Panc1 (cell line): ENCODE measurements around the gene HK1. TPM values are rescaled to one million over a fixed set of nuclear protein-coding genes. Genes with fewer than 3 reads are reported as not detected.
"Not testable (repeated sequence)": the region's sequence is repeated elsewhere in the genome, so short reads cannot be mapped to it uniquely, and the experiment has no call there.

Experiments used
- ATAC-seq: fragments of 200-7000 bp; cut with Tn5 transposase; 2 replicates; pipeline ENCODE4 v1.9.1; 2020; ENCODE audit warnings: mild to moderate bottlenecking, moderate library complexity
- BruUV-seq: library from RNA; stranded (reverse); fragments of 400-500 nt; replicated peaks from 2 replicates; lab custom pipeline; 2021; lab: Mats Ljungman, UMichigan
- CTCF ChIA-PET: fragments of 300-600 bp; sonication (Branson Sonifier 250); formaldehyde crosslinking; loops from one replicate; lab custom pipeline; 2022; ENCODE audit warnings: antibody characterized with exemption; lab: Charles Lee
- POLR2A ChIA-PET: fragments of 300-600 bp; sonication (Branson Sonifier 250); formaldehyde crosslinking; loops from one replicate; lab custom pipeline; 2022; ENCODE audit warnings: antibody characterized with exemption; lab: Charles Lee
- DNase-seq: peaks from one replicate; pipeline ENCODE4 v3.0.0-alpha.2; 2010; ENCODE audit warnings: low read depth, low spot score
- H3K27ac ChIP-seq: 2 replicates; pipeline ENCODE4 v1.5.1; 2011; ENCODE audit warnings: mild to moderate bottlenecking, low read length, inconsistent platforms
- H3K27me3 ChIP-seq: fragments of 200-500 bp; sonication (Bioruptor generic); 2 replicates; pipeline ENCODE4 v1.6.0; 2014; ENCODE audit warnings: low read length, inconsistent platforms; ENCODE audit not compliant: control insufficient read depth, insufficient read depth
- H3K36me3 ChIP-seq: fragments of 200-500 bp; sonication (Bioruptor generic); 2 replicates; pipeline ENCODE4 v1.5.1; 2014; ENCODE audit warnings: inconsistent platforms, mild to moderate bottlenecking, low read length, moderate library complexity; ENCODE audit not compliant: control insufficient read depth, insufficient read depth
- H3K4me1 ChIP-seq: 2 replicates; pipeline ENCODE4 v1.5.1; 2011; ENCODE audit warnings: inconsistent platforms, mild to moderate bottlenecking, low read length, moderate library complexity; ENCODE audit not compliant: control insufficient read depth, insufficient read depth
- H3K4me3 ChIP-seq, 2 experiments: 2 replicates each; pipeline ENCODE4 v1.5.1; 2011 to 2012; ENCODE audit warnings: low read depth in 2 of 2, low read length in 2 of 2, mild to moderate bottlenecking in 2 of 2, inconsistent platforms in 1 of 2, moderate library complexity in 1 of 2
- H3K9me3 ChIP-seq: fragments of 200-500 bp; sonication (Bioruptor generic); 2 replicates; pipeline ENCODE4 v1.5.1; 2014; ENCODE audit warnings: low read depth, mild to moderate bottlenecking, inconsistent platforms, low read length, moderate library complexity; ENCODE audit not compliant: control insufficient read depth, insufficient read depth
- POLR2AphosphoS5 ChIP-seq: IDR thresholded peaks from 2 replicates; pipeline ENCODE4 v1.6.1; 2012; ENCODE audit warnings: mild to moderate bottlenecking, low read depth, low read length, moderate library complexity
- SIN3A ChIP-seq: IDR thresholded peaks from 2 replicates; pipeline ENCODE4 v1.6.1; 2012; ENCODE audit warnings: low read depth, mild to moderate bottlenecking, low read length, moderate library complexity, borderline replicate concordance; ENCODE audit not compliant: insufficient read depth
- TCF7L2 ChIP-seq: IDR thresholded peaks from 2 replicates; pipeline ENCODE4 v1.6.1; 2011; ENCODE audit warnings: mild to moderate bottlenecking, low read depth, low read length, inconsistent platforms
- in situ Hi-C: cut with HindIII; loops from 2 replicates; pipeline ENCODE4 v1.10.0; 2016; ENCODE audit warnings: low sequenced_read_pairs, low pct_unique_long_range_greater_than_20kb
- intact Hi-C: fragments of 100-400 bp; cut with micrococcal nuclease; formaldehyde crosslinking; loops from one replicate; pipeline ENCODE4 v1.10.0; 2022; ENCODE audit not compliant: unreplicated experiment
- total RNA-seq: library from RNA; stranded (reverse); gene quantifications from one replicate; pipeline ENCODE4 v1.2.1, GENCODE V29; 2021; ENCODE audit not compliant: unreplicated experiment
- TF ChIP-seq, protein P1 (sequence below), 2 experiments: IDR thresholded peaks; 2 replicates each; pipeline ENCODE4 v1.6.1; 2011 to 2012; ENCODE audit warnings: low read depth in 2 of 2, control low read depth in 1 of 2, low read length in 1 of 2, mild to moderate bottlenecking in 1 of 2, moderate library complexity in 1 of 2; ENCODE audit not compliant: insufficient read depth in 1 of 2
- TF ChIP-seq, protein P2 (sequence below): fragments of 450-650 bp; IDR thresholded peaks from 2 replicates; pipeline ENCODE4 v1.5.1; 2017; ENCODE audit warnings: mild to moderate bottlenecking

Gene HK1
- total RNA-seq, 1 experiment from 2014 or later, result 74.4 TPM

- Histone ChIP-seq H3K27ac (peak overlapping the region; percentile 91), H3K4me3 (peak overlapping the region; percentile 28 to 60), H3K27me3 (no peaks in the 10 kb centered on the region), H3K9me3 (no peaks in the 10 kb centered on the region), H3K4me1 (peaks cover 42% of the 10 kb centered on the region), H3K36me3 (no peaks in the 10 kb centered on the region)
- CTCF ChIA-PET, result no interaction called here
- peak; percentile 65 for ATAC-seq
- no TSS peak for BruUV-seq
- in situ Hi-C loops (no loop called here), intact Hi-C loops (loop anchor here (5.0 kb wide), 1 partner anchor 91 kb away; no protein-coding TSS in a partner anchor)
- DNase-seq, result no peak
- POLR2A ChIA-PET, result interaction anchor here (0.6 kb wide), 1 partner anchor 98 kb away, joined by 6 read pairs; no protein-coding TSS in a partner anchor
- TF ChIP-seq POLR2AphosphoS5, result no peak
- no peak for TF ChIP-seq TCF7L2
- TF ChIP-seq, protein P1, sequence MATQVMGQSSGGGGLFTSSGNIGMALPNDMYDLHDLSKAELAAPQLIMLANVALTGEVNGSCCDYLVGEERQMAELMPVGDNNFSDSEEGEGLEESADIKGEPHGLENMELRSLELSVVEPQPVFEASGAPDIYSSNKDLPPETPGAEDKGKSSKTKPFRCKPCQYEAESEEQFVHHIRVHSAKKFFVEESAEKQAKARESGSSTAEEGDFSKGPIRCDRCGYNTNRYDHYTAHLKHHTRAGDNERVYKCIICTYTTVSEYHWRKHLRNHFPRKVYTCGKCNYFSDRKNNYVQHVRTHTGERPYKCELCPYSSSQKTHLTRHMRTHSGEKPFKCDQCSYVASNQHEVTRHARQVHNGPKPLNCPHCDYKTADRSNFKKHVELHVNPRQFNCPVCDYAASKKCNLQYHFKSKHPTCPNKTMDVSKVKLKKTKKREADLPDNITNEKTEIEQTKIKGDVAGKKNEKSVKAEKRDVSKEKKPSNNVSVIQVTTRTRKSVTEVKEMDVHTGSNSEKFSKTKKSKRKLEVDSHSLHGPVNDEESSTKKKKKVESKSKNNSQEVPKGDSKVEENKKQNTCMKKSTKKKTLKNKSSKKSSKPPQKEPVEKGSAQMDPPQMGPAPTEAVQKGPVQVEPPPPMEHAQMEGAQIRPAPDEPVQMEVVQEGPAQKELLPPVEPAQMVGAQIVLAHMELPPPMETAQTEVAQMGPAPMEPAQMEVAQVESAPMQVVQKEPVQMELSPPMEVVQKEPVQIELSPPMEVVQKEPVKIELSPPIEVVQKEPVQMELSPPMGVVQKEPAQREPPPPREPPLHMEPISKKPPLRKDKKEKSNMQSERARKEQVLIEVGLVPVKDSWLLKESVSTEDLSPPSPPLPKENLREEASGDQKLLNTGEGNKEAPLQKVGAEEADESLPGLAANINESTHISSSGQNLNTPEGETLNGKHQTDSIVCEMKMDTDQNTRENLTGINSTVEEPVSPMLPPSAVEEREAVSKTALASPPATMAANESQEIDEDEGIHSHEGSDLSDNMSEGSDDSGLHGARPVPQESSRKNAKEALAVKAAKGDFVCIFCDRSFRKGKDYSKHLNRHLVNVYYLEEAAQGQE (IDR thresholded peaks at IDR 0.05; ENCODE audit: insufficient read depth in 1 of 2, low read depth in 2 of 2, low read length in 1 of 2), result no peak
- no peak for TF ChIP-seq SIN3A
- TF ChIP-seq, protein P2, sequence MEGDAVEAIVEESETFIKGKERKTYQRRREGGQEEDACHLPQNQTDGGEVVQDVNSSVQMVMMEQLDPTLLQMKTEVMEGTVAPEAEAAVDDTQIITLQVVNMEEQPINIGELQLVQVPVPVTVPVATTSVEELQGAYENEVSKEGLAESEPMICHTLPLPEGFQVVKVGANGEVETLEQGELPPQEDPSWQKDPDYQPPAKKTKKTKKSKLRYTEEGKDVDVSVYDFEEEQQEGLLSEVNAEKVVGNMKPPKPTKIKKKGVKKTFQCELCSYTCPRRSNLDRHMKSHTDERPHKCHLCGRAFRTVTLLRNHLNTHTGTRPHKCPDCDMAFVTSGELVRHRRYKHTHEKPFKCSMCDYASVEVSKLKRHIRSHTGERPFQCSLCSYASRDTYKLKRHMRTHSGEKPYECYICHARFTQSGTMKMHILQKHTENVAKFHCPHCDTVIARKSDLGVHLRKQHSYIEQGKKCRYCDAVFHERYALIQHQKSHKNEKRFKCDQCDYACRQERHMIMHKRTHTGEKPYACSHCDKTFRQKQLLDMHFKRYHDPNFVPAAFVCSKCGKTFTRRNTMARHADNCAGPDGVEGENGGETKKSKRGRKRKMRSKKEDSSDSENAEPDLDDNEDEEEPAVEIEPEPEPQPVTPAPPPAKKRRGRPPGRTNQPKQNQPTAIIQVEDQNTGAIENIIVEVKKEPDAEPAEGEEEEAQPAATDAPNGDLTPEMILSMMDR, result no peak
Measured at GRCh38 chr10:69328380-69328735, 50.1 kb downstream of the HK1 start.

DNA sequence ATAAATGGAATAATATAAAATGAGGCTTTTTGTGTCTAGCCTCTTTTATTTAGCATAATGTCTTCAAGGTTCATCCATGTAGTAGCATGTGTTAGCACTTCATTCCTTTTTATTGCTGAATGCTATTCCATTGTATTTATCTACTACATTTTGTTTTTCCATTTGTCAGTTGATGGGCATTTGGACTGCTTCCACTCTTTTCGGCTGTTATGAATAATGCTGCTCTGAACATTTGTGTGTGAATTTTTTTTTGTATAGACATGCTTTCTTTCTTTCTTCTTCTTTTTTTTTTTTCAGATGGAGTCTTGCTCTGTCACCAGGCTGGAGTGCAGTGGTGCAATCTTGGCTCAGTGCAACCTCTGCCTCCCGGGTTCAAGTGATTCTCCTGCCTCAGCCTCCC is 50.6 kb downstream of the HK1 start:
- Histone ChIP-seq H3K27ac (peak overlapping the region; percentile 91), H3K4me1 (peaks cover 36% of the 10 kb centered on the region)
- H3K36me3 ChIP-seq, H3K9me3 ChIP-seq, H3K4me3 ChIP-seq, BruUV-seq, H3K27me3 ChIP-seq, DNase-seq, ATAC-seq, in situ Hi-C loops, CTCF ChIA-PET, POLR2A ChIA-PET: not testable (repeated sequence)
- intact Hi-C loops, result loop anchor here (5.0 kb wide), 1 partner anchor 92 kb away; no protein-coding TSS in a partner anchor

DNA sequence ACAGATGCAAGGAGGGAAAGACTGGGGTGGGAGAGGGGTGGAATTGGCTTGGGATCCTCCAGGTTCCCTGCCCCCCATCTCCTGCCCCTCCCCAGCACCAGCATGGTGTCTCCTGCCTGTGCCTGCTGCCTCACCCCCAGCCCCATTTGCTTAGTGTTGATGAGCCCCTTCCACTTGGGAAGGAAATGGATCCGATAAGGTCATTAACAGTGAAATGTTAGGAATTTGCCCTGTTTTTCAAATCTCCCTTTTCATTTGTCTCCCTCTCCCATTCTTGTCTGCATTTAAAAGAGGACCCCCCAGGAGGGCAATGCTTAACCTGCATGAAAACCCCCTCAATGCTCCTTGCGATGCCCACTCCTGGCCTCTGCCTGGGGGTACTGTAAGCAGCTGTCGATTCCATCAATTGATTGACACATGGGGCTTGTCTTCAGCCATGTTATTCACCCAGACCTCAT is 51.5 kb downstream of the HK1 start:
- CTCF ChIA-PET, result no interaction called here
- Histone ChIP-seq H3K27ac (no peak overlapping the region), H3K9me3 (no peaks in the 10 kb centered on the region), H3K27me3 (no peaks in the 10 kb centered on the region), H3K36me3 (no peaks in the 10 kb centered on the region), H3K4me3 (no peak overlapping the region), H3K4me1 (peaks cover 28% of the 10 kb centered on the region)
- ATAC-seq (no peak), DNase-seq (no peak)
- in situ Hi-C loops, result no loop called here
- no TSS peak for BruUV-seq
- TF ChIP-seq, protein P1 (IDR thresholded peaks at IDR 0.05; ENCODE audit: insufficient read depth in 1 of 2, low read depth in 2 of 2, low read length in 1 of 2), result no peak
- TF ChIP-seq POLR2AphosphoS5 (no peak), SIN3A (no peak), TCF7L2 (no peak)
- TF ChIP-seq, protein P2, result no peak
- POLR2A ChIA-PET, result no interaction called here
- intact Hi-C loops, result loop anchor here (5.0 kb wide), 1 partner anchor 92 kb away; no protein-coding TSS in a partner anchor
